Measurements from ENCODE around the gene PRKCA. TPM values are rescaled to one million over a fixed set of nuclear protein-coding genes. Genes with fewer than 3 reads are reported as not detected.

The PRKCA gene
- total RNA-seq, 1 donor from 2014 or later: 15.5 TPM

DNA sequence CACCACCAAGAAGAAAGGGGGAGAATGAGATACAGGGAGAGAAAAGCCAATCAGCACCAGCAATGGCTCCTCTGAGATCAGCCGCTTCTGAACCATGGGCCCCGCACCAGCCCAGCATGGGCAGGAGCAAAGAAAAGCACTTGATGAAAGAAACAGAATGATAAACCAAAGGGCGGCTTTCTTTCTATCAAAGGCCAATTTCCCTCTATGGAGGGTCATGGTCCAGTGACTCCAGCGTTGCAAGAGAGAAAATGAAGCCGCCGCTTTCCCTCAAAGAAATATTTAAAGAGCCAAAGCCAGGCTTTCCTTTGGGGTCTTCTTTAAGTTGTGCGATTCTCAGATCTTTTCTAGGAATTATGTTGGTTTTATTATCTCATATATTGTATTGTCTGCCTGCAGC, 447.7 kb downstream of the PRKCA start:
- intact Hi-C loops (cut with DNase I): no loop called here
- Histone ChIP-seq H3K27me3 (no peaks in the 10 kb centered on the region), H3K27ac (no peak overlapping the region), H3K36me3 (no peaks in the 10 kb centered on the region), H3K9me3 (no peaks in the 10 kb centered on the region), H3K4me3 (no peak overlapping the region), H3K4me1 (no peaks in the 10 kb centered on the region)
- TF ChIP-seq POLR2A (IDR thresholded peaks at IDR 0.05) (no peak), POLR2AphosphoS5 (IDR thresholded peaks at IDR 0.05; ENCODE audit: insufficient read depth in 1 of 2, low read depth in 1 of 2) (no peak)
- TF ChIP-seq, protein P1, sequence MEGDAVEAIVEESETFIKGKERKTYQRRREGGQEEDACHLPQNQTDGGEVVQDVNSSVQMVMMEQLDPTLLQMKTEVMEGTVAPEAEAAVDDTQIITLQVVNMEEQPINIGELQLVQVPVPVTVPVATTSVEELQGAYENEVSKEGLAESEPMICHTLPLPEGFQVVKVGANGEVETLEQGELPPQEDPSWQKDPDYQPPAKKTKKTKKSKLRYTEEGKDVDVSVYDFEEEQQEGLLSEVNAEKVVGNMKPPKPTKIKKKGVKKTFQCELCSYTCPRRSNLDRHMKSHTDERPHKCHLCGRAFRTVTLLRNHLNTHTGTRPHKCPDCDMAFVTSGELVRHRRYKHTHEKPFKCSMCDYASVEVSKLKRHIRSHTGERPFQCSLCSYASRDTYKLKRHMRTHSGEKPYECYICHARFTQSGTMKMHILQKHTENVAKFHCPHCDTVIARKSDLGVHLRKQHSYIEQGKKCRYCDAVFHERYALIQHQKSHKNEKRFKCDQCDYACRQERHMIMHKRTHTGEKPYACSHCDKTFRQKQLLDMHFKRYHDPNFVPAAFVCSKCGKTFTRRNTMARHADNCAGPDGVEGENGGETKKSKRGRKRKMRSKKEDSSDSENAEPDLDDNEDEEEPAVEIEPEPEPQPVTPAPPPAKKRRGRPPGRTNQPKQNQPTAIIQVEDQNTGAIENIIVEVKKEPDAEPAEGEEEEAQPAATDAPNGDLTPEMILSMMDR (IDR thresholded peaks at IDR 0.05): no peak
- DNase-seq (ENCODE audit: extremely low spot score in 2 of 2): no peak

DNA sequence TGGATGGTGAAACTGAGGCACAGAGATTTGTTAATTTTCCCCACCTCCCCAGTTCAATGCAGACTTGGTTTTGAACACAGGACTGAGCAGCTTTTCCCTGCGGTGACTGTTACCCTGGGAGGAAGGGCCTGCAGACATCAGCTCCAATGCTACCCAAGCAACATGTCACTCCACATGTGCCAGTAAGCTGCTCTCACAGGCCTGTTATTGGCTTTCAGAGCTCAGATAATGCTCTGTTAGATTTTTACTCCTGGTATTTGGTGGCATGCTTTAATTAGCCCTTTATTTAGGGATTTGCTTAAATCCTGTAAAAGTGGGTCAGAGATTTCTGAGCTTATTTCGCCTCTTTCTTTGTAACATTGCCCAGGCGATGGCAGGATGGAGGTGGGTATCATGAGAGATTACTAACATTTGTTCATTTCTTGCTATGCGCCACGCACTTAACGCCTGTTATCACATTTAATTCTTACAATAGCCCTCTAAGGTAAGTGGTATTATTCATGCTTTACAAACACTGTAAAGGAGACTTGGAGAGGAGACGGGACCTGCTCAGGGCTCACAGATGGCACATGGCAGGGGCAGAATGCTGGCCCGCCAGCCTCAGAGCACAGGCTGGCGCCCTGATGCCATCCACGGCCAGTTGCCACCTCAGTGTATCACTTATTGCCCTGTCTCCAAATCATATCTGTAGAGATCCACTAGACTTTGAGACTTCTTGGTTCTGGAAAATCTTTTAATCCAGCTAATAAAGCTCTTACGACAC, 448.5 kb downstream of the PRKCA start:
- H3K4me1 ChIP-seq: no peaks in the 10 kb centered on the region
- TF ChIP-seq POLR2A (IDR thresholded peaks at IDR 0.05): no peak
- TF ChIP-seq, protein P1 (IDR thresholded peaks at IDR 0.05): no peak
- no peaks in the 10 kb centered on the region for H3K36me3 ChIP-seq
- H3K4me3 ChIP-seq: no peak overlapping the region
- intact Hi-C loops (cut with DNase I): no loop called here
- H3K9me3 ChIP-seq: no peaks in the 10 kb centered on the region
- no peaks in the 10 kb centered on the region for H3K27me3 ChIP-seq
- DNase-seq (ENCODE audit: extremely low spot score in 2 of 2): no peak
- H3K27ac ChIP-seq: no peak overlapping the region

DNA sequence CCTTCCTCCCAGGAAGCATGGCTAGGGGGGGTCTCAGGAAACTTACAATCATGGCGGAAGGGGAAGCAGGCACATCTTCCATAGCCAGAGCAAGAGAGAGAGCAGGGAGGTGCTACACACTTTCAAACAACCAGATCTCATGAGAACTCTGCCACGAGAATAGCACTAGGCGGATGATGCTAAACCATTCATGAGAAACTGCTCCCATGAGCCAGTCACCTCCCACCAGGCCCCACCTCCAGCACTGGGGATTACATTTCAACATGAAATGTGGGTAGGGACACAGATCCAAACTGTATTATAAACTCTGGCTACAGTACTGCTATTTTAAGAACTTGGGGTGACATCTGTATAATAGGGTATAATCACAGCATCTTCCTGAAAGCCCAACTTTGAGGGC, 449.4 kb downstream of the PRKCA start:
- Histone ChIP-seq H3K9me3 (no peaks in the 10 kb centered on the region), H3K27ac (no peak overlapping the region), H3K36me3 (no peaks in the 10 kb centered on the region), H3K4me3 (no peak overlapping the region), H3K4me1 (no peaks in the 10 kb centered on the region), H3K27me3 (no peaks in the 10 kb centered on the region)
- TF ChIP-seq POLR2A (IDR thresholded peaks at IDR 0.05) (no peak), POLR2AphosphoS5 (IDR thresholded peaks at IDR 0.05; ENCODE audit: insufficient read depth in 1 of 2, low read depth in 1 of 2) (no peak)
- TF ChIP-seq, protein P1 (IDR thresholded peaks at IDR 0.05): no peak
- no peak for DNase-seq (ENCODE audit: extremely low spot score in 2 of 2)
- intact Hi-C loops (cut with DNase I): no loop called here

DNA sequence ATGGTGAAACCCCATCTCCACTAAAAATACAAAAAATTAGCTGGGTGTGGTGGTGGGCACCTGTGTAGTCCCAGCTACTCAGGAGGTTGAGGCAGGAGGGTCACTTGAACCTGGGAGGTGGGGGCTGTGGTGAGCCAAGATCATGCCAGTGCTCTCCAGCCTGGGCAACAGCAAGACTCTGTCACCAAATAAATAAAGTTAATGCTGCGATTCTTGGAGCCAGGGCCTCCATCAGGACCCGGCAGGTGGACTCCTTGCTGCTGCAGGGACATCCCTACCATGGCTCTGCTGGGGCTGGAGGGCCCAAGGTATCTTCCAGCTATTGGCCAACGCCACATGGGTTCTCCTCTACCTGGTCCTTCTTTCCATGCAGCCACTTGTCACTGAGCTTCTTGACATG, 450.0 kb downstream of the PRKCA start:
- no peak for TF ChIP-seq POLR2A (IDR thresholded peaks at IDR 0.05)
- intact Hi-C loops (cut with DNase I): no loop called here
- no peaks in the 10 kb centered on the region for H3K27me3 ChIP-seq
- H3K9me3 ChIP-seq: no peaks in the 10 kb centered on the region
- no peaks in the 10 kb centered on the region for H3K4me1 ChIP-seq
- no peaks in the 10 kb centered on the region for H3K36me3 ChIP-seq
- H3K27ac ChIP-seq: no peak overlapping the region
- no peak overlapping the region for H3K4me3 ChIP-seq
- DNase-seq (ENCODE audit: extremely low spot score in 2 of 2): no peak

DNA sequence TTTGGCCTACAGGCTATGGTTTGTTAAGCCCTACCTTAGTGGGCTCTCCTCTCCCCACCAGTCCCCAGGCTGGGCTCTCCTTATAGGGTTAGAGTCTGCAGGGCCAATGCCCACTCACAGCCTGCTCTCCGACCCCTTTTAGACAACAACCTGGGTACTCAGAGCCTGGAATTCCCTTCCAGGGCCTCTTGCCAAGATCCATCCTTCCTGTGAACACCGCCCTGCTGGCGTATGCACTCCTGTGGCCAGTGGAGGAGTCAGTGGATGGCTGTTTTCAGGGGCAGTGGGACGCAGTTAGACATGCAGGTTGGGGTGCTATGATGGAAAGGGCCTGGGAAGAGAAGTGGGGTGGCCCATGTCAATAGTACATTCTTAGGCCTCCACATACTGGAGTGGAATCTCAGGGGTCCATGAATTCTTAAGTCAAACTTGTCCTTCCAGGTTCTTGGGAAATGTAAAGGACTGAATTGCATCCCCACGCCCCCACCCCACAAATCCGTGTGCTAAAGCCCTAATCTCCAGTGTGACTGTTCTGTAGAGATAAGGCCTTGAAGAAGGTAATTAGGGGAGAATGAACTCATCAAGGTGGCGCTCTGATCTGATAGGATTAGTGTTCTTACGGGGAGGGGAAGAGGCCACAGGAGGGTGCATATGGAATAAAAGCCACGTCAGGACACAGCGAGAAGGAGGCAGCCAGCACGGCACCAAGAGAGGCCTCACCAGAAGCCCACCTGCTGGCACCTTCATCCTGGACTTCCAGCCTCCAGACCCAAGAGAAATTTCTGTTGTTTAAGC, 450.9 kb downstream of the PRKCA start:
- TF ChIP-seq POLR2AphosphoS5 (IDR thresholded peaks at IDR 0.05; ENCODE audit: insufficient read depth in 1 of 2, low read depth in 1 of 2) (no peak), POLR2A (IDR thresholded peaks at IDR 0.05) (no peak)
- TF ChIP-seq, protein P1 (IDR thresholded peaks at IDR 0.05): no peak
- no peak for DNase-seq (ENCODE audit: extremely low spot score in 2 of 2)

More for the DNA sequence above, 450.9 kb downstream of the PRKCA start:
- Histone ChIP-seq H3K27ac (no peak overlapping the region), H3K27me3 (no peaks in the 10 kb centered on the region), H3K4me1 (no peaks in the 10 kb centered on the region), H3K9me3 (no peaks in the 10 kb centered on the region), H3K36me3 (no peaks in the 10 kb centered on the region), H3K4me3 (no peak overlapping the region)
- intact Hi-C loops (cut with DNase I): no loop called here

Measured in vagina (tissue), 2 donors.